ENCODE measurements around the gene PPIF. TPM values are rescaled to one million over a fixed set of nuclear protein-coding genes. Genes with fewer than 3 reads are reported as not detected.

Gene PPIF
- total RNA-seq, 2 donors from 2014 or later: 50.4 to 51.0 TPM

DNA sequence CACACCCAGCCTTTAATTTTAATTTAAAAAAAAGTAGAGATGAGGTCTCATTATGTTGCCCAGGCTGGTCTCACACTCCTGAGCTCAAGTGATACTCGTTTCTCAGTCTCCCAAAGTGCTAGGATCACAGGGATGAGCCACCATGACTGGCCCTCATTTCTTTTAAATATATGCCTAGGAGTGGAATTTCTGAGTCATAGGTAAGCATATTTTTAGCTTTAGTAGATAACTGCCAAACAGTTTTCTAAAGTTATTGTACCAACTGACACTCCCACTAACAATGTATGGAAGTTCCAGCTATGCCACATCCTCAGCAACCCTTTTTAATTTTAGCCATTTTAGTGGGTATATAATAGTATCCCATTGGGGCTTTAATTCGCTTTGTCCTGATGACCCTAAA is 13.8 kb upstream of the PPIF start:
- Histone ChIP-seq H3K9me3 (ENCODE audit: control insufficient read depth, low read length) (no peaks in the 10 kb centered on the region), H3K27me3 (ENCODE audit: control insufficient read depth, insufficient read depth, low read length, poor library complexity, severe bottlenecking) (peaks cover 5% of the 10 kb centered on the region), H3K36me3 (ENCODE audit: control insufficient read depth, insufficient read depth, low read length) (no peaks in the 10 kb centered on the region), H3K27ac (ENCODE audit: low read depth, low read length) (no peak overlapping the region), H3K4me1 (ENCODE audit: control insufficient read depth, insufficient read depth, low read length) (peaks cover 8% of the 10 kb centered on the region), H3K4me3 (ENCODE audit: low read length) (no peak overlapping the region), H3K9ac (ENCODE audit: extremely low read depth, low read length, poor library complexity, severe bottlenecking) (no peak overlapping the region)
- Mint-ChIP-seq H3K27ac (no peak overlapping the region), H3K36me3 (ENCODE audit: low read depth) (peaks cover 3% of the 10 kb centered on the region), H3K27me3 (ENCODE audit: insufficient read depth) (peaks cover 3% of the 10 kb centered on the region), H3K9me3 (peaks cover 12% of the 10 kb centered on the region), H3K4me3 (no peak overlapping the region), H3K4me1 (peaks cover 17% of the 10 kb centered on the region)
- 78 to 92% methylated on average over 2 of the region's 2 CpGs for WGBS, 2 experiments (ENCODE audit: insufficient coverage in 1 of 2, insufficient read length in 1 of 2)
- TF ChIP-seq, protein P1, sequence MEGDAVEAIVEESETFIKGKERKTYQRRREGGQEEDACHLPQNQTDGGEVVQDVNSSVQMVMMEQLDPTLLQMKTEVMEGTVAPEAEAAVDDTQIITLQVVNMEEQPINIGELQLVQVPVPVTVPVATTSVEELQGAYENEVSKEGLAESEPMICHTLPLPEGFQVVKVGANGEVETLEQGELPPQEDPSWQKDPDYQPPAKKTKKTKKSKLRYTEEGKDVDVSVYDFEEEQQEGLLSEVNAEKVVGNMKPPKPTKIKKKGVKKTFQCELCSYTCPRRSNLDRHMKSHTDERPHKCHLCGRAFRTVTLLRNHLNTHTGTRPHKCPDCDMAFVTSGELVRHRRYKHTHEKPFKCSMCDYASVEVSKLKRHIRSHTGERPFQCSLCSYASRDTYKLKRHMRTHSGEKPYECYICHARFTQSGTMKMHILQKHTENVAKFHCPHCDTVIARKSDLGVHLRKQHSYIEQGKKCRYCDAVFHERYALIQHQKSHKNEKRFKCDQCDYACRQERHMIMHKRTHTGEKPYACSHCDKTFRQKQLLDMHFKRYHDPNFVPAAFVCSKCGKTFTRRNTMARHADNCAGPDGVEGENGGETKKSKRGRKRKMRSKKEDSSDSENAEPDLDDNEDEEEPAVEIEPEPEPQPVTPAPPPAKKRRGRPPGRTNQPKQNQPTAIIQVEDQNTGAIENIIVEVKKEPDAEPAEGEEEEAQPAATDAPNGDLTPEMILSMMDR (conservative IDR thresholded peaks at IDR 0.05): no peak
- no peak for DNase-seq

DNA sequence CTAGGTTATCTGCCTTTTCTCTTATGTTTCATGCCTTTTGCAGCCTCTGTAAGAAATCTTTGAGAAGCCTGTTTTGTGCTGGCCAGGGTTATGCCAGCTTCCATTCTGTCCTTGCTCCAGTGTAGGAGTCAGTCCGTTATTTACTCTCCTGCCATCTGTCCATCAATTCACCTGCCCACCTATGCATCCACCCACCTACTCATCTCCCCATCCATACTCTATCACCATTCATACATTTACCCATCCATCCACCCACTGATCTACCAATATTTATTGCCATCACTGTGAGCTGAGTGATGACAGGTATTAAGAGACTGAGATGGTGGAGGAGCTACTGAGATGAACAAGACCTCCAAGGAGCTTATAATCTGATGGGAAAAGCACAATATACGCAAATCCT is 12.7 kb upstream of the PPIF start:
- H3K4me3 Mint-ChIP-seq: no peak overlapping the region
- Histone ChIP-seq H3K4me3 (ENCODE audit: low read length) (no peak overlapping the region), H3K27ac (ENCODE audit: low read depth, low read length) (no peak overlapping the region), H3K9me3 (ENCODE audit: control insufficient read depth, low read length) (no peaks in the 10 kb centered on the region), H3K4me1 (ENCODE audit: control insufficient read depth, insufficient read depth, low read length) (peaks cover 8% of the 10 kb centered on the region), H3K9ac (ENCODE audit: extremely low read depth, low read length, poor library complexity, severe bottlenecking) (no peak overlapping the region), H3K27me3 (ENCODE audit: control insufficient read depth, insufficient read depth, low read length, poor library complexity, severe bottlenecking) (peaks cover 5% of the 10 kb centered on the region), H3K36me3 (ENCODE audit: control insufficient read depth, insufficient read depth, low read length) (no peaks in the 10 kb centered on the region)
- no peak for DNase-seq
- WGBS, 2 experiments (ENCODE audit: insufficient coverage in 1 of 2, insufficient read length in 1 of 2): 89 to 100% methylated on average over 2 of the region's 2 CpGs
- H3K27ac Mint-ChIP-seq: no peak overlapping the region
- H3K27me3 Mint-ChIP-seq (ENCODE audit: insufficient read depth): peaks cover 1% of the 10 kb centered on the region
- H3K4me1 Mint-ChIP-seq: peaks cover 17% of the 10 kb centered on the region
- H3K9me3 Mint-ChIP-seq: peaks cover 12% of the 10 kb centered on the region
- H3K36me3 Mint-ChIP-seq (ENCODE audit: low read depth): peaks cover 3% of the 10 kb centered on the region
- TF ChIP-seq, protein P1 (conservative IDR thresholded peaks at IDR 0.05): no peak

DNA sequence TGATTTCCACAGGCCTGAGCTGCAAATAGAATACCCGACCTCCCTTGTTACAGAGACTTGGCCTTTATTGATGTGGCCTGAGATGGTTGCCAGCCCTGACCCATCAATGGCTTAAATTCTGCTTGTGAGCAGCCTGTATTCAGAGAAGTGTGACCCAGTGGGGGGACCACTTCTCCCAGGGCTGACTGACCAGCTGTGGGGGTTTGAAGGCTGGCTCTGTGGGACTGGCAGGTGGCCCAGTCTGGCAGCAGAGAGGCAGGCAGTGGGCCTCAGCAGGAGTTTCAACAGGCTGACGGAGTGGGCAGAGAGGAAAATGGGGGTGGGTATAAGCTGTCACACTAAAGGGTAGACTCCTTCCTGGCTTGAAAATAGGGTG is 12.2 kb upstream of the PPIF start:
- WGBS, 2 experiments (ENCODE audit: insufficient coverage in 1 of 2, insufficient read length in 1 of 2): 86 to 89% methylated on average over 2 of the region's 2 CpGs
- peaks cover 17% of the 10 kb centered on the region for H3K4me1 Mint-ChIP-seq
- peaks cover 8% of the 10 kb centered on the region for H3K4me1 ChIP-seq (ENCODE audit: control insufficient read depth, insufficient read depth, low read length)
- H3K27me3 ChIP-seq (ENCODE audit: control insufficient read depth, insufficient read depth, low read length, poor library complexity, severe bottlenecking): peaks cover 2% of the 10 kb centered on the region
- no peak for DNase-seq
- H3K36me3 Mint-ChIP-seq (ENCODE audit: low read depth): peaks cover 3% of the 10 kb centered on the region
- peaks cover 12% of the 10 kb centered on the region for H3K9me3 Mint-ChIP-seq
- H3K4me3 Mint-ChIP-seq: no peak overlapping the region
- H3K27me3 Mint-ChIP-seq (ENCODE audit: insufficient read depth): no peaks in the 10 kb centered on the region
- no peaks in the 10 kb centered on the region for H3K9me3 ChIP-seq (ENCODE audit: control insufficient read depth, low read length)
- no peak overlapping the region for H3K27ac Mint-ChIP-seq
- H3K36me3 ChIP-seq (ENCODE audit: control insufficient read depth, insufficient read depth, low read length): no peaks in the 10 kb centered on the region
- H3K9ac ChIP-seq (ENCODE audit: extremely low read depth, low read length, poor library complexity, severe bottlenecking): no peak overlapping the region
- TF ChIP-seq, protein P1 (conservative IDR thresholded peaks at IDR 0.05): no peak
- no peak overlapping the region for H3K4me3 ChIP-seq (ENCODE audit: low read length)
- H3K27ac ChIP-seq (ENCODE audit: low read depth, low read length): no peak overlapping the region

Measured in endodermal cell (in vitro differentiated cells).